WTC11 (cell line): ENCODE results near the gene GSTO2. TPM values are rescaled to one million over a fixed set of nuclear protein-coding genes. Genes with fewer than 3 reads are reported as not detected.
A peak's percentile ranks its signal among the peaks of the same experiment; 100 is the strongest.

Experiments
- ATAC-seq: fragments of 200-7000 bp; cut with Tn5 transposase; 2 replicates; pipeline ENCODE4 v1.10.0; 2021; ENCODE audit warnings: mild to moderate bottlenecking, moderate library complexity
- CTCF ChIA-PET: fragments of 300-600 bp; sonication (Branson Sonifier 250); formaldehyde crosslinking; loops from one replicate; lab custom pipeline; 2021; ENCODE audit warnings: antibody characterized with exemption; lab: Charles Lee
- POLR2A ChIA-PET: fragments of 350-600 bp; sonication (Branson Sonifier 250); formaldehyde crosslinking; loops from one replicate; lab custom pipeline; 2021; ENCODE audit warnings: antibody characterized with exemption; lab: Charles Lee
- DNase-seq: peaks from one replicate; pipeline ENCODE4 v3.0.0; 2021; ENCODE audit warnings: low spot score
- H3K27ac Mint-ChIP-seq: 2 replicates; pipeline ENCODE4 v1.8.0; 2021; ENCODE audit warnings: mixed read lengths
- H3K27me3 Mint-ChIP-seq: 2 replicates; pipeline ENCODE4 v1.8.0; 2021; ENCODE audit warnings: low read depth, mild to moderate bottlenecking, moderate library complexity, mixed read lengths
- H3K36me3 Mint-ChIP-seq: 2 replicates; pipeline ENCODE4 v1.8.0; 2021; ENCODE audit warnings: mixed read lengths
- H3K4me1 Mint-ChIP-seq: 2 replicates; pipeline ENCODE4 v1.8.0; 2022; ENCODE audit warnings: mixed read lengths
- H3K4me3 Mint-ChIP-seq: 2 replicates; pipeline ENCODE4 v1.8.0; 2021; ENCODE audit warnings: mild to moderate bottlenecking, moderate library complexity, mixed read lengths
- H3K9me3 Mint-ChIP-seq: 2 replicates; pipeline ENCODE4 v1.8.0; 2021; ENCODE audit warnings: mixed read lengths
- CREM ChIP-seq: sonication (generic); formaldehyde crosslinking; IDR thresholded peaks from 2 replicates; pipeline ENCODE4 v1.8.1; 2022; ENCODE audit warnings: mild to moderate bottlenecking, missing genetic modification reagents, moderate library complexity
- FOXJ3 ChIP-seq: sonication (generic); formaldehyde crosslinking; IDR thresholded peaks from 2 replicates; pipeline ENCODE4 v1.9.0; 2021; ENCODE audit warnings: missing genetic modification reagents, mild to moderate bottlenecking, borderline replicate concordance
- FOXP1 ChIP-seq: sonication (generic); formaldehyde crosslinking; IDR thresholded peaks from 2 replicates; pipeline ENCODE4 v1.8.0; 2022; ENCODE audit warnings: missing genetic modification reagents, mild to moderate bottlenecking, moderate library complexity, borderline replicate concordance
- GABPB1 ChIP-seq: sonication (generic); formaldehyde crosslinking; IDR thresholded peaks from 2 replicates; pipeline ENCODE4 v1.8.1; 2023; ENCODE audit warnings: mild to moderate bottlenecking, missing genetic modification reagents
- JUN ChIP-seq: sonication (generic); formaldehyde crosslinking; IDR thresholded peaks from 2 replicates; pipeline ENCODE4 v1.8.0; 2023; ENCODE audit warnings: mild to moderate bottlenecking, missing genetic modification reagents
- MYBL2 ChIP-seq: sonication (generic); formaldehyde crosslinking; IDR thresholded peaks from 2 replicates; pipeline ENCODE4 v1.8.1; 2023; ENCODE audit warnings: mild to moderate bottlenecking, moderate library complexity, missing genetic modification reagents
- NR2C2 ChIP-seq: sonication (generic); formaldehyde crosslinking; IDR thresholded peaks from 2 replicates; pipeline ENCODE4 v1.8.0; 2022; ENCODE audit warnings: mild to moderate bottlenecking, missing genetic modification reagents
- SP1 ChIP-seq: sonication (generic); formaldehyde crosslinking; conservative IDR thresholded peaks from 2 replicates; pipeline ENCODE4 v1.8.1; 2022; ENCODE audit warnings: missing genetic modification reagents
- ZNF138 ChIP-seq: sonication (generic); formaldehyde crosslinking; conservative IDR thresholded peaks from 2 replicates; pipeline ENCODE4 v1.8.1; 2022; ENCODE audit warnings: mild to moderate bottlenecking, moderate library complexity, missing genetic modification reagents
- ZNF317 ChIP-seq: sonication (generic); formaldehyde crosslinking; IDR thresholded peaks from 2 replicates; pipeline ENCODE4 v1.8.1; 2023; ENCODE audit warnings: low read depth, mild to moderate bottlenecking, moderate library complexity, missing genetic modification reagents, borderline replicate concordance
- ZNF671 ChIP-seq: fragments of 250-450 bp; sonication (Bioruptor Pico); IDR thresholded peaks from 2 replicates; pipeline ENCODE4 v1.8.0; 2021; ENCODE audit warnings: mild to moderate bottlenecking
- total RNA-seq: library from RNA; stranded (reverse); gene quantifications from 3 replicates; pipeline ENCODE4 v1.2.3, GENCODE V29; 2021
- TF ChIP-seq, protein P1 (sequence below): sonication (generic); formaldehyde crosslinking; IDR thresholded peaks from 2 replicates; pipeline ENCODE4 v1.8.1; 2023; ENCODE audit warnings: mild to moderate bottlenecking, missing genetic modification reagents, moderate library complexity
- TF ChIP-seq, protein P2 (sequence below): sonication (generic); formaldehyde crosslinking; IDR thresholded peaks from 2 replicates; pipeline ENCODE4 v1.8.1; 2022; ENCODE audit warnings: low read depth, missing genetic modification reagents, borderline replicate concordance
- TF ChIP-seq, protein P3 (sequence below): sonication (generic); formaldehyde crosslinking; IDR thresholded peaks from 2 replicates; pipeline ENCODE4 v1.8.0; 2023; ENCODE audit warnings: mild to moderate bottlenecking, missing genetic modification reagents
- TF ChIP-seq, protein P4 (sequence below): sonication (generic); formaldehyde crosslinking; conservative IDR thresholded peaks from 2 replicates; pipeline ENCODE4 v1.8.1; 2023; ENCODE audit warnings: mild to moderate bottlenecking, low read depth, missing genetic modification reagents, moderate library complexity
- TF ChIP-seq, protein P5 (sequence below): sonication (generic); formaldehyde crosslinking; IDR thresholded peaks from 2 replicates; pipeline ENCODE4 v1.8.1; 2022; ENCODE audit warnings: missing genetic modification reagents, borderline replicate concordance

GSTO2 gene
- total RNA-seq, 1 experiment from 2014 or later: 10.7 TPM

DNA sequence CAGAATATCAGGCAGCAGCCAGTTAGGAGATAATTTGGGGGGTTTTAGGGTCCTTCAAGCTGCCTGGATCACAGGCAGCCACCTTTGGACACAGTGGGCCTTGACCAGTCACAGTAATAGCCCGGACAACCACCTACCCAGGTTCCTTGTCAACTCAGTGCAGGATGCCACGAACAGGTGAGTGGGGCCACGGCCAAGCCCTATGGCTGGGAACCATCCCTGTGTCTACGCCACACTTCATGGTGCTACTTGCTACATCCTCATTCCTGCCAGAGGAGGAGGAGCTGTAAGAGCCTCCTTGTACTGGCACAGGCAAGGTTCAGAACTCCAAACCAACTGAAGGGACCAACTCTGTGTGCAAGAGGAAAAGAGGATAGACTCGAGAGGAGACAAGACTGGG is 49.3 kb downstream of the GSTO2 start:
- no peaks in the 10 kb centered on the region for H3K27me3 Mint-ChIP-seq
- peaks cover 12% of the 10 kb centered on the region for H3K36me3 Mint-ChIP-seq
- DNase-seq (no peak), ATAC-seq (no peak)
- H3K9me3 Mint-ChIP-seq: no peaks in the 10 kb centered on the region
- ChIA-PET CTCF (interaction anchor here (1.1 to 5.2 kb wide), 4 partner anchors 11 to 253 kb away, joined by 3 to 33 read pairs (median 7); partner anchors contain the start of gene ITPRIP), POLR2A (no interaction called here)
- H3K4me3 Mint-ChIP-seq: no peak overlapping the region
- H3K27ac Mint-ChIP-seq: 0 out of 2 replicates have a peak overlapping the region, but pooled peaks have one; percentile 16
- TF ChIP-seq, protein P1, sequence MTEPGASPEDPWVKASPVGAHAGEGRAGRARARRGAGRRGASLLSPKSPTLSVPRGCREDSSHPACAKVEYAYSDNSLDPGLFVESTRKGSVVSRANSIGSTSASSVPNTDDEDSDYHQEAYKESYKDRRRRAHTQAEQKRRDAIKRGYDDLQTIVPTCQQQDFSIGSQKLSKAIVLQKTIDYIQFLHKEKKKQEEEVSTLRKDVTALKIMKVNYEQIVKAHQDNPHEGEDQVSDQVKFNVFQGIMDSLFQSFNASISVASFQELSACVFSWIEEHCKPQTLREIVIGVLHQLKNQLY (CRISPR knock-in tag): no peak
- TF ChIP-seq, protein P2, sequence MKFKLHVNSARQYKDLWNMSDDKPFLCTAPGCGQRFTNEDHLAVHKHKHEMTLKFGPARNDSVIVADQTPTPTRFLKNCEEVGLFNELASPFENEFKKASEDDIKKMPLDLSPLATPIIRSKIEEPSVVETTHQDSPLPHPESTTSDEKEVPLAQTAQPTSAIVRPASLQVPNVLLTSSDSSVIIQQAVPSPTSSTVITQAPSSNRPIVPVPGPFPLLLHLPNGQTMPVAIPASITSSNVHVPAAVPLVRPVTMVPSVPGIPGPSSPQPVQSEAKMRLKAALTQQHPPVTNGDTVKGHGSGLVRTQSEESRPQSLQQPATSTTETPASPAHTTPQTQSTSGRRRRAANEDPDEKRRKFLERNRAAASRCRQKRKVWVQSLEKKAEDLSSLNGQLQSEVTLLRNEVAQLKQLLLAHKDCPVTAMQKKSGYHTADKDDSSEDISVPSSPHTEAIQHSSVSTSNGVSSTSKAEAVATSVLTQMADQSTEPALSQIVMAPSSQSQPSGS (CRISPR knock-in tag): no peak
- H3K4me1 Mint-ChIP-seq: peaks cover 67% of the 10 kb centered on the region

DNA sequence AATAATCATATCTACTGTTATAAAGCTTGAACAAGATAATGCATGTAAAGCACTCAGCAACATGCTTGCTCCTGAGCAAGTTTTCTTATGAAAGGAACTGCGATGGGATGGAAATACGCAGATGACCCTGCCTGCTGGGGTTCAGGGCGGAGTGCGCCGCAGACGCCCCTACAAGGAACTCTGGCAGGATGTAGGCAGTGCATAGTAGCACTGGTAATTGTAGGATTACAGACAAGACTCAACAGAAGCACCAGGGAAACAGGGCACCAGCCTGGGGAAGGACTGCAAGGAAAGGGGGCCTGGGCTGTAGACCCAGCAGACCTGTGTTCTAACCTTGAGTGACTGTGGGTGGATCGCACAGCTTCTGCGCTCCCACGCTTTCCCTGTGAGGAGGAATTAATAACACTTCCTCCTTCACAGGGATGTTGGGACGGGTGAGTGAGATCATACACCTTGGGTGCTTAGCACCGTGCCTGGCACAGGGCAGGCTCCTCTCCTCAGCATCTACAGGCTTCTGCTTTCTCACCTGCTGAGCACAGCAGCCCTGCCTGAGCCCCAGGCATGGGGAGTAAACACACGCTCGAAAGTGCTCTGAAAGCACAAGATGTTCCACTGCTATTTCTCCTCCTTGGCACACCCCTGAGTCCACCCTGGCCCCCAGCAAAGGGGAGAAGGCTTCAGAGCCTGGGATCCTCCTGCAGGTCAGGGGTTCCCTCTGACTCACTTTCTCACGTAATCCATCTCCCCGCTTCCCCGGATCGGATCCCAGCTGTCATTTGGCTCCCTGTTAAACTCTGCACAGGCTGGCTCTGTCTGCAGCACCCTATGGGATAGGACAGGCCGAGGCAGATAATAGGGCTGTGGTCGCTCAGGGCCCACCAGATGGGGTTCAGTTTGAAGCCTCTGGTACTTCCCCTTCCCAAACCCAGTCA is 50.1 kb downstream of the GSTO2 start:
- TF ChIP-seq FOXP1 (CRISPR knock-in tag): no peak
- TF ChIP-seq JUN: no peak
- TF ChIP-seq, protein P3, sequence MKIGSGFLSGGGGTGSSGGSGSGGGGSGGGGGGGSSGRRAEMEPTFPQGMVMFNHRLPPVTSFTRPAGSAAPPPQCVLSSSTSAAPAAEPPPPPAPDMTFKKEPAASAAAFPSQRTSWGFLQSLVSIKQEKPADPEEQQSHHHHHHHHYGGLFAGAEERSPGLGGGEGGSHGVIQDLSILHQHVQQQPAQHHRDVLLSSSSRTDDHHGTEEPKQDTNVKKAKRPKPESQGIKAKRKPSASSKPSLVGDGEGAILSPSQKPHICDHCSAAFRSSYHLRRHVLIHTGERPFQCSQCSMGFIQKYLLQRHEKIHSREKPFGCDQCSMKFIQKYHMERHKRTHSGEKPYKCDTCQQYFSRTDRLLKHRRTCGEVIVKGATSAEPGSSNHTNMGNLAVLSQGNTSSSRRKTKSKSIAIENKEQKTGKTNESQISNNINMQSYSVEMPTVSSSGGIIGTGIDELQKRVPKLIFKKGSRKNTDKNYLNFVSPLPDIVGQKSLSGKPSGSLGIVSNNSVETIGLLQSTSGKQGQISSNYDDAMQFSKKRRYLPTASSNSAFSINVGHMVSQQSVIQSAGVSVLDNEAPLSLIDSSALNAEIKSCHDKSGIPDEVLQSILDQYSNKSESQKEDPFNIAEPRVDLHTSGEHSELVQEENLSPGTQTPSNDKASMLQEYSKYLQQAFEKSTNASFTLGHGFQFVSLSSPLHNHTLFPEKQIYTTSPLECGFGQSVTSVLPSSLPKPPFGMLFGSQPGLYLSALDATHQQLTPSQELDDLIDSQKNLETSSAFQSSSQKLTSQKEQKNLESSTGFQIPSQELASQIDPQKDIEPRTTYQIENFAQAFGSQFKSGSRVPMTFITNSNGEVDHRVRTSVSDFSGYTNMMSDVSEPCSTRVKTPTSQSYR: no peak
- TF ChIP-seq, protein P1 (CRISPR knock-in tag): no peak
- no peak for TF ChIP-seq ZNF671 (CRISPR knock-in tag)
- no peak for TF ChIP-seq FOXJ3 (CRISPR knock-in tag)
- TF ChIP-seq ZNF317 (CRISPR knock-in tag): no peak
- no peak for TF ChIP-seq NR2C2 (CRISPR knock-in tag)
- TF ChIP-seq, protein P4, sequence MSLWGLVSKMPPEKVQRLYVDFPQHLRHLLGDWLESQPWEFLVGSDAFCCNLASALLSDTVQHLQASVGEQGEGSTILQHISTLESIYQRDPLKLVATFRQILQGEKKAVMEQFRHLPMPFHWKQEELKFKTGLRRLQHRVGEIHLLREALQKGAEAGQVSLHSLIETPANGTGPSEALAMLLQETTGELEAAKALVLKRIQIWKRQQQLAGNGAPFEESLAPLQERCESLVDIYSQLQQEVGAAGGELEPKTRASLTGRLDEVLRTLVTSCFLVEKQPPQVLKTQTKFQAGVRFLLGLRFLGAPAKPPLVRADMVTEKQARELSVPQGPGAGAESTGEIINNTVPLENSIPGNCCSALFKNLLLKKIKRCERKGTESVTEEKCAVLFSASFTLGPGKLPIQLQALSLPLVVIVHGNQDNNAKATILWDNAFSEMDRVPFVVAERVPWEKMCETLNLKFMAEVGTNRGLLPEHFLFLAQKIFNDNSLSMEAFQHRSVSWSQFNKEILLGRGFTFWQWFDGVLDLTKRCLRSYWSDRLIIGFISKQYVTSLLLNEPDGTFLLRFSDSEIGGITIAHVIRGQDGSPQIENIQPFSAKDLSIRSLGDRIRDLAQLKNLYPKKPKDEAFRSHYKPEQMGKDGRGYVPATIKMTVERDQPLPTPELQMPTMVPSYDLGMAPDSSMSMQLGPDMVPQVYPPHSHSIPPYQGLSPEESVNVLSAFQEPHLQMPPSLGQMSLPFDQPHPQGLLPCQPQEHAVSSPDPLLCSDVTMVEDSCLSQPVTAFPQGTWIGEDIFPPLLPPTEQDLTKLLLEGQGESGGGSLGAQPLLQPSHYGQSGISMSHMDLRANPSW: no peak
- no peak for TF ChIP-seq GABPB1
- no peak for TF ChIP-seq SP1 (CRISPR knock-in tag)
- TF ChIP-seq, protein P5, sequence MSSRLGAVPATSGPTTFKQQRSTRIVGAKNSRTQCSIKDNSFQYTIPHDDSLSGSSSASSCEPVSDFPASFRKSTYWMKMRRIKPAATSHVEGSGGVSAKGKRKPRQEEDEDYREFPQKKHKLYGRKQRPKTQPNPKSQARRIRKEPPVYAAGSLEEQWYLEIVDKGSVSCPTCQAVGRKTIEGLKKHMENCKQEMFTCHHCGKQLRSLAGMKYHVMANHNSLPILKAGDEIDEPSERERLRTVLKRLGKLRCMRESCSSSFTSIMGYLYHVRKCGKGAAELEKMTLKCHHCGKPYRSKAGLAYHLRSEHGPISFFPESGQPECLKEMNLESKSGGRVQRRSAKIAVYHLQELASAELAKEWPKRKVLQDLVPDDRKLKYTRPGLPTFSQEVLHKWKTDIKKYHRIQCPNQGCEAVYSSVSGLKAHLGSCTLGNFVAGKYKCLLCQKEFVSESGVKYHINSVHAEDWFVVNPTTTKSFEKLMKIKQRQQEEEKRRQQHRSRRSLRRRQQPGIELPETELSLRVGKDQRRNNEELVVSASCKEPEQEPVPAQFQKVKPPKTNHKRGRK (CRISPR knock-in tag): no peak
- TF ChIP-seq MYBL2 (CRISPR knock-in tag): no peak
- TF ChIP-seq ZNF138 (CRISPR knock-in tag): no peak
- no peak for TF ChIP-seq CREM (CRISPR knock-in tag)
- Mint-ChIP-seq H3K4me1 (peaks cover 75% of the 10 kb centered on the region), H3K36me3 (peaks cover 7% of the 10 kb centered on the region; the same call in 1 of the 2 replicates), H3K4me3 (no peak overlapping the region), H3K9me3 (no peaks in the 10 kb centered on the region), H3K27me3 (no peaks in the 10 kb centered on the region), H3K27ac (no peak overlapping the region)
- CTCF ChIA-PET: interaction anchor here (5.2 kb wide), 1 partner anchor 12 kb away, joined by 33 read pairs; no protein-coding TSS in a partner anchor
- DNase-seq: no peak
- POLR2A ChIA-PET: no interaction called here
- ATAC-seq: peak; percentile 9
